Stimulated activated CD4-positive, alpha-beta T cell treated with anti-CD3 and anti-CD28 coated beads, TNF-alpha, amount 100 ng/mL, for 1 hour (primary cell): Measurements from ENCODE around the gene DNAJB4.
"Not testable (repeated sequence)": the region's sequence is repeated elsewhere in the genome, so short reads cannot be mapped to it uniquely, and the experiment has no call there.

Experiments
- DNase-seq, 3 donors: peaks; one replicate each; pipeline ENCODE4 v3.0.0-alpha.2; 2020; ENCODE audit warnings: low read depth in 3 of 3, low spot score in 1 of 3

Gene DNAJB4

GRCh38 chr1:77990629-77991204, 14.0 kb upstream of the DNAJB4 start:
- no peak for DNase-seq

GRCh38 chr1:77991638-77992037, 13.1 kb upstream of the DNAJB4 start:
- no peak for DNase-seq

- no peak for DNase-seq
These were observed 10.5 kb upstream of the DNAJB4 start for GRCh38 chr1:77994117-77994705.

GRCh38 chr1:77996734-77997133, 8.0 kb upstream of the DNAJB4 start:
- no peak for DNase-seq

- DNase-seq, result not testable (repeated sequence)
These were observed 4.2 kb upstream of the DNAJB4 start for GRCh38 chr1:78000536-78000935.

- no peak for DNase-seq
These were observed 1.5 kb upstream of the DNAJB4 start for GRCh38 chr1:78003070-78003746.

GRCh38 chr1:78003882-78004718, 639 bp upstream of the DNAJB4 start:
- DNase-seq, result peak in 1 of 3 donors; percentile 13

- DNase-seq, result no peak
These were observed 646 bp downstream of the DNAJB4 start for GRCh38 chr1:78005448-78005722.

- no peak for DNase-seq
These were observed 1.0 kb downstream of the DNAJB4 start for GRCh38 chr1:78005755-78006154.

GRCh38 chr1:78006521-78006920, 1.8 kb downstream of the DNAJB4 start:
- DNase-seq, result no peak

- DNase-seq, result no peak
These were observed 3.1 kb downstream of the DNAJB4 start for GRCh38 chr1:78007677-78008341.

GRCh38 chr1:78009276-78009675, 4.5 kb downstream of the DNAJB4 start:
- no peak for DNase-seq

GRCh38 chr1:78009836-78010235, 5.1 kb downstream of the DNAJB4 start:
- DNase-seq, result no peak

- DNase-seq, result no peak
These were observed 6.3 kb downstream of the DNAJB4 start for GRCh38 chr1:78011050-78011449.

- no peak for DNase-seq
These were observed 10.4 kb downstream of the DNAJB4 start for GRCh38 chr1:78015148-78015547.

GRCh38 chr1:78019024-78019423, 14.3 kb downstream of the DNAJB4 start:
- DNase-seq, result no peak

GRCh38 chr1:78021134-78021533, 16.4 kb downstream of the DNAJB4 start:
- DNase-seq, result not testable (repeated sequence)

GRCh38 chr1:78029793-78030192, 25.1 kb downstream of the DNAJB4 start:
- no peak for DNase-seq

- DNase-seq, result no peak
These were observed 28.5 kb downstream of the DNAJB4 start for GRCh38 chr1:78032996-78033796.

- no peak for DNase-seq
These were observed 29.0 kb downstream of the DNAJB4 start for GRCh38 chr1:78033797-78034172.

GRCh38 chr1:78035121-78035520, 30.4 kb downstream of the DNAJB4 start:
- DNase-seq, result no peak
